Gastrocnemius medialis (tissue), 4 donors: ENCODE results near the gene ARF3. TPM values are rescaled to one million over a fixed set of nuclear protein-coding genes. Genes with fewer than 3 reads are reported as not detected.

Experiments
- ATAC-seq, 2 donors: fragments of 150-250 bp; one replicate each; pipeline ENCODE4 v1.9.1; 2016
- DNase-seq, 2 donors: peaks; one replicate each; pipeline ENCODE4 v3.0.0-alpha.2; 2019
- H3K27ac ChIP-seq, 4 donors: fragments of 200-600 bp; sonication (generic); 1 replicate in 1 of 4; 2 replicates in 3 of 4; pipeline ENCODE4 v1.5.1; 2016 to 2018; ENCODE audit warnings: mild to moderate bottlenecking in 2 of 4, moderate library complexity in 1 of 4
- H3K27me3 ChIP-seq, 3 donors: fragments of 200-600 bp; sonication (generic) in 2 of 3; 1 replicate in 1 of 3; 2 replicates in 2 of 3; pipeline versions ENCODE4 v1.5.1 to v1.6.0; 2016 to 2019; ENCODE audit warnings: mild to moderate bottlenecking in 1 of 3, moderate library complexity in 1 of 3
- H3K36me3 ChIP-seq, 2 donors: fragments of 200-600 bp; sonication (generic) in 1 of 2; one replicate each; pipeline ENCODE4 v1.5.1; 2017 to 2018
- H3K4me1 ChIP-seq, 2 donors: fragments of 200-600 bp; sonication (generic) in 1 of 2; one replicate each; pipeline ENCODE4 v1.5.1; 2016 to 2017; ENCODE audit warnings: mild to moderate bottlenecking in 2 of 2
- H3K4me3 ChIP-seq, 4 donors: fragments of 200-600 bp; sonication (generic) in 3 of 4; 1 replicate in 1 of 4; 2 replicates in 3 of 4; pipeline ENCODE4 v1.5.1; 2016 to 2019; ENCODE audit warnings: mild to moderate bottlenecking in 2 of 4
- H3K9me3 ChIP-seq, 3 donors: fragments of 200-600 bp; sonication (generic) in 2 of 3; 1 replicate in 1 of 3; 2 replicates in 2 of 3; pipeline ENCODE4 v1.5.1; 2016 to 2019
- POLR2A ChIP-seq, 2 donors: fragments of 450-650 bp; IDR thresholded peaks; one replicate each; pipeline ENCODE4 v1.6.1; 2017; ENCODE audit warnings: antibody characterized with exemption in 2 of 2, mild to moderate bottlenecking in 2 of 2, moderate library complexity in 2 of 2
- in situ Hi-C, 4 donors: fragments of 200-750 bp; cut with MboI; loops; one replicate each; pipeline versions ENCODE4 v1.15.0 to v1.8.0; 2017; ENCODE audit warnings: low sequenced_read_pairs in 4 of 4
- intact Hi-C: fragments of 100-400 bp; cut with DNase I; formaldehyde crosslinking; loops from one replicate; pipeline ENCODE4 v1.15.1; 2023; ENCODE audit warnings: low total_unique reads
- total RNA-seq, 4 donors: library from RNA; depleted of rRNA; stranded (reverse); fragments of >200 nt; gene quantifications; one replicate each; pipeline versions ENCODE4 v1.1.0 to v1.2.3, GENCODE V29; 2016
- TF ChIP-seq, protein P1 (sequence below), 5 experiments: fragments of 450-650 bp in 3 of 5; fragments of 200-600 bp in 2 of 5; sonication (generic) in 2 of 5; IDR thresholded peaks in 4 of 5; conservative IDR thresholded peaks in 1 of 5; 1 replicate in 4 of 5; 2 replicates in 1 of 5; pipeline ENCODE4 v1.5.1; 2016 to 2019; ENCODE audit warnings: antibody characterized with exemption in 5 of 5, mild to moderate bottlenecking in 3 of 5, moderate library complexity in 3 of 5

ARF3 gene
- total RNA-seq, result 10 to 100 TPM in 3 of 4 donors, 1 to 10 TPM in 1; 4.9 to 17.2 (median 13.5) TPM

- ATAC-seq (peak; percentile 89 to 92), DNase-seq (peak; percentile 82 to 83)
- intact Hi-C loops, result no loop called here
- in situ Hi-C loops, result no loop called here
- peaks cover 0 to 4% (median 0%) of the 10 kb centered on the region in 3 donors for H3K27me3 ChIP-seq
- no peaks in the 10 kb centered on the region for H3K9me3 ChIP-seq
- TF ChIP-seq, protein P1, sequence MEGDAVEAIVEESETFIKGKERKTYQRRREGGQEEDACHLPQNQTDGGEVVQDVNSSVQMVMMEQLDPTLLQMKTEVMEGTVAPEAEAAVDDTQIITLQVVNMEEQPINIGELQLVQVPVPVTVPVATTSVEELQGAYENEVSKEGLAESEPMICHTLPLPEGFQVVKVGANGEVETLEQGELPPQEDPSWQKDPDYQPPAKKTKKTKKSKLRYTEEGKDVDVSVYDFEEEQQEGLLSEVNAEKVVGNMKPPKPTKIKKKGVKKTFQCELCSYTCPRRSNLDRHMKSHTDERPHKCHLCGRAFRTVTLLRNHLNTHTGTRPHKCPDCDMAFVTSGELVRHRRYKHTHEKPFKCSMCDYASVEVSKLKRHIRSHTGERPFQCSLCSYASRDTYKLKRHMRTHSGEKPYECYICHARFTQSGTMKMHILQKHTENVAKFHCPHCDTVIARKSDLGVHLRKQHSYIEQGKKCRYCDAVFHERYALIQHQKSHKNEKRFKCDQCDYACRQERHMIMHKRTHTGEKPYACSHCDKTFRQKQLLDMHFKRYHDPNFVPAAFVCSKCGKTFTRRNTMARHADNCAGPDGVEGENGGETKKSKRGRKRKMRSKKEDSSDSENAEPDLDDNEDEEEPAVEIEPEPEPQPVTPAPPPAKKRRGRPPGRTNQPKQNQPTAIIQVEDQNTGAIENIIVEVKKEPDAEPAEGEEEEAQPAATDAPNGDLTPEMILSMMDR (IDR thresholded peaks at IDR 0.05 in 4 of 5, conservative IDR thresholded peaks at IDR 0.05 in 1 of 5), result no peak
- TF ChIP-seq POLR2A (IDR thresholded peaks at IDR 0.05), result peak; percentile 41 to 43
- no peaks in the 10 kb centered on the region for H3K36me3 ChIP-seq
- H3K27ac ChIP-seq, result peak within 1 kb of the TSS; percentile 58 to 81 (median 74)
- H3K4me3 ChIP-seq, result peak within 1 kb of the TSS; percentile 86 to 100 (median 88)
- H3K4me1 ChIP-seq, result peaks cover 15 to 16% of the 10 kb centered on the region in 2 donors
Observed at GRCh38 chr12:48957141-48958048, at the start of gene ARF3. TSS of gene ARF3 (minus strand) at chr12:48957487. CDS start at chr12:48941095, 16,392 bp downstream.

DNA sequence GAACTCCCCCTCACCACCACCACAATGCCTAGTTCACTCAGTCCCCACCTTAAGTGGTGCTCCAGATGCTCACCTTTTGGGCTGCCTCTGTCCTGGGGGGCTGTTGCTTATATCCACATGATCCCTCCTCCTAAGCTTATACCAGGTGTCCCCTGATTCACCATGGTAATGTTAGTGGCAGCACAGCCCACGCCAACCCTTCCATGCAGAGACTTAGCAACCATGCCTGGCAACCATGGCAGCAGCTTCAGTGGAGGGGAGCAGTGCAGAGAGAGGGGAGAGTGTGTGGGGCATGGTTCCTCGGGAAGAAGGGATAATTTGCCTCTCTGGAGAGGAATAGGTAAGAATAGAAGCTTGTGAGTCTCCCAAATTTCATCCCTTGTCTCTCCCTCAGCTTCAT, 43.1 kb upstream of the ARF3 start:
- TF ChIP-seq, protein P1 (IDR thresholded peaks at IDR 0.05 in 4 of 5, conservative IDR thresholded peaks at IDR 0.05 in 1 of 5), result no peak
- TF ChIP-seq POLR2A (IDR thresholded peaks at IDR 0.05), result no peak
- peaks cover 0 to 44% (median 5%) of the 10 kb centered on the region in 3 donors for H3K27me3 ChIP-seq
- no peak for DNase-seq
- ATAC-seq, result no peak
- intact Hi-C loops (no loop called here), in situ Hi-C loops (no loop called here)
- no peaks in the 10 kb centered on the region for H3K9me3 ChIP-seq
- H3K4me1 ChIP-seq, result peaks cover 37 to 42% of the 10 kb centered on the region in 2 donors
- H3K36me3 ChIP-seq, result peaks cover 6 to 42% of the 10 kb centered on the region in 2 donors
- peak overlapping the region in 1 of 4 donors; percentile 56 for H3K4me3 ChIP-seq
- H3K27ac ChIP-seq, result peak overlapping the region; percentile 67 to 93 (median 84)

- no peaks in the 10 kb centered on the region for H3K9me3 ChIP-seq
- H3K4me3 ChIP-seq, result peak within 1 kb of the TSS; percentile 45 to 75 (median 59)
- intact Hi-C loops, result loop anchor here (1.0 kb wide), 1 partner anchor 15 kb away; no protein-coding TSS in a partner anchor
- TF ChIP-seq, protein P1 (IDR thresholded peaks at IDR 0.05 in 4 of 5, conservative IDR thresholded peaks at IDR 0.05 in 1 of 5), result no peak
- peak in 1 of 2 donors; percentile 55 for TF ChIP-seq POLR2A (IDR thresholded peaks at IDR 0.05)
- ATAC-seq, result peak; percentile 51 to 53
- peaks cover 40 to 46% of the 10 kb centered on the region in 2 donors for H3K4me1 ChIP-seq
- peaks cover 6 to 35% of the 10 kb centered on the region in 2 donors for H3K36me3 ChIP-seq
- H3K27me3 ChIP-seq, result peaks cover 0 to 51% (median 13%) of the 10 kb centered on the region in 3 donors
- in situ Hi-C loops, result loop anchor here in 1 of 4 donors (25.0 kb wide), 1 partner anchor 137 kb away; the partner anchor contains the start of genes DDX23 and RND1
- DNase-seq, result peak in 1 of 2 donors; percentile 79
- H3K27ac ChIP-seq, result peak within 1 kb of the TSS; percentile 67 to 93 (median 84)
Observed at GRCh38 chr12:48999371-49000131, 42.3 kb upstream of the ARF3 start, which contains the start of gene DDN. TSS of gene DDN (minus strand) at chr12:48999375. CDS start at chr12:48999287, 88 bp downstream.
